ENCODE data around the gene B3GNT3. TPM values are rescaled to one million over a fixed set of nuclear protein-coding genes. Genes with fewer than 3 reads are reported as not detected.

Gene B3GNT3
- total RNA-seq (not detected in 2 replicates), polyA plus RNA-seq (0.55 TPM in 1 of 2 replicates, not detected in the other)

DNA sequence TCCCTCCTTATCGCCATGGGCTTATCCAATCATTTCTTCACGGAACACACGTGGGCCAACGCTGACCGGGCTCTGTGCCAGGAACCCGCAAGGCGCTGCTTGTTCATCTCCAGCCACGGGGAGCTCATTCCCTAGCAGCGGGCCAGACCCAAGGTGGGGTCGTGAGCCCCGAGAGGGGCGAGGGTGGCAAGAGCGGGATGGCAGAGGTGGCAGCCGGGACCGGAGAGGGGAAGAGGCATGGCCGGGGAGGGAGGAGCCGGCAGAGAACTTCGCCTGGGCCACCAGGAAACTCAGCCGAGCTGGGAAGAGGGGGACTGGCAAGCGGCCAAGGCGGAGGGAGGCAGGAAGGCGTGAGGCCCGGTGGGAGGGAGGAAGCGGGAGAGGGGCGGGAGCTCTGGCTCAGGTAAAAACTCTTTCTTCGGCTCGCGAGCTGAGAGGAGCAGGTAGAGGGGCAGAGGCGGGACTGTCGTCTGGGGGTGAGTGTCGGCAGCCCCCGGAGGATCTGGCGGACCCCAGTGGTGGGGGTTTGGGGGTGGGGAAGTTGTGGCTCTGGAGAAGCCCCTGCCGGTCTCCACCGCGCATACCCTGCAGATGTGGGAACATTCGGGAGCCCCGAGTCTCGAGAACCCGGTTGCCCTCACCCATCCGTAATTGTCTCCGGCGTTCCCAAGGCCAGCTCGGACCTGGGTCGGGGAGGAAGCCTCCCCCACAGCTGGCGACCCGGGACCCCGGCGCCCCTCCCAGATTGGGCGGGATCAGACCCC lies at the start of gene B3GNT3:
B3GNT3 (plus strand) TSS at position 408 of the 764 bp plus-strand sequence. CDS start 12,670 bp downstream, outside the sequence.
- H3K4me1 ChIP-seq (ENCODE audit: low read depth), result no peaks in the 10 kb centered on the region
- no peak within 1 kb of the TSS for H3K4me3 ChIP-seq
- DNase-seq (ENCODE audit: low read depth in 1 of 2, low spot score in 1 of 2), result peak; percentile 20 to 58
- no peaks in the 10 kb centered on the region for H3K36me3 ChIP-seq
- no peak for TF ChIP-seq CTCF (IDR thresholded peaks at IDR 0.05; ENCODE audit: low read depth, low read length)
- H3K27me3 ChIP-seq, result peaks cover 48% of the 10 kb centered on the region
- H3K9me3 ChIP-seq (ENCODE audit: low read depth), result no peaks in the 10 kb centered on the region
- H3K27ac ChIP-seq, result no peak within 1 kb of the TSS

- Histone ChIP-seq H3K36me3 (no peaks in the 10 kb centered on the region), H3K27me3 (no peaks in the 10 kb centered on the region), H3K9me3 (ENCODE audit: low read depth) (no peaks in the 10 kb centered on the region), H3K4me3 (peak overlapping the region; percentile 47), H3K27ac (no peak overlapping the region), H3K4me1 (ENCODE audit: low read depth) (no peaks in the 10 kb centered on the region)
- no peak for TF ChIP-seq CTCF (IDR thresholded peaks at IDR 0.05; ENCODE audit: low read depth, low read length)
- peak; percentile 96 to 98 for DNase-seq (ENCODE audit: low read depth in 1 of 2, low spot score in 1 of 2)
Measured at GRCh38 chr19:17747205-17748098, 47.5 kb upstream of the B3GNT3 start.

- H3K27ac ChIP-seq, result no peak overlapping the region
- no peak overlapping the region for H3K4me3 ChIP-seq
- H3K36me3 ChIP-seq, result no peaks in the 10 kb centered on the region
Measured at GRCh38 chr19:17748884-17749638, 45.9 kb upstream of the B3GNT3 start.

GRCh38 chr19:17749912-17750317 lies 45.0 kb upstream of the B3GNT3 start:
- Histone ChIP-seq H3K4me1 (ENCODE audit: low read depth) (no peaks in the 10 kb centered on the region), H3K36me3 (no peaks in the 10 kb centered on the region), H3K27me3 (no peaks in the 10 kb centered on the region), H3K4me3 (no peak overlapping the region), H3K9me3 (ENCODE audit: low read depth) (no peaks in the 10 kb centered on the region), H3K27ac (no peak overlapping the region)
- no peak for TF ChIP-seq CTCF (IDR thresholded peaks at IDR 0.05; ENCODE audit: low read depth, low read length)
- no peak for DNase-seq (ENCODE audit: low read depth in 1 of 2, low spot score in 1 of 2)

More at GRCh38 chr19:17748884-17749638, 45.9 kb upstream of the B3GNT3 start:
- no peak for TF ChIP-seq CTCF (IDR thresholded peaks at IDR 0.05; ENCODE audit: low read depth, low read length)
- H3K9me3 ChIP-seq (ENCODE audit: low read depth), result no peaks in the 10 kb centered on the region
- DNase-seq (ENCODE audit: low read depth in 1 of 2, low spot score in 1 of 2), result no peak
- no peaks in the 10 kb centered on the region for H3K27me3 ChIP-seq
- no peaks in the 10 kb centered on the region for H3K4me1 ChIP-seq (ENCODE audit: low read depth)
